Kidney capillary endothelial cell (primary cell): ENCODE measurements around the gene AIDA.
"Not testable (repeated sequence)": the region's sequence is repeated elsewhere in the genome, so short reads cannot be mapped to it uniquely, and the experiment has no call there.

ENCODE experiments used
- DNase-seq: peaks from one replicate; pipeline ENCODE4 v3.0.0-alpha.2; 2018; ENCODE audit warnings: low spot score

The AIDA gene

DNA sequence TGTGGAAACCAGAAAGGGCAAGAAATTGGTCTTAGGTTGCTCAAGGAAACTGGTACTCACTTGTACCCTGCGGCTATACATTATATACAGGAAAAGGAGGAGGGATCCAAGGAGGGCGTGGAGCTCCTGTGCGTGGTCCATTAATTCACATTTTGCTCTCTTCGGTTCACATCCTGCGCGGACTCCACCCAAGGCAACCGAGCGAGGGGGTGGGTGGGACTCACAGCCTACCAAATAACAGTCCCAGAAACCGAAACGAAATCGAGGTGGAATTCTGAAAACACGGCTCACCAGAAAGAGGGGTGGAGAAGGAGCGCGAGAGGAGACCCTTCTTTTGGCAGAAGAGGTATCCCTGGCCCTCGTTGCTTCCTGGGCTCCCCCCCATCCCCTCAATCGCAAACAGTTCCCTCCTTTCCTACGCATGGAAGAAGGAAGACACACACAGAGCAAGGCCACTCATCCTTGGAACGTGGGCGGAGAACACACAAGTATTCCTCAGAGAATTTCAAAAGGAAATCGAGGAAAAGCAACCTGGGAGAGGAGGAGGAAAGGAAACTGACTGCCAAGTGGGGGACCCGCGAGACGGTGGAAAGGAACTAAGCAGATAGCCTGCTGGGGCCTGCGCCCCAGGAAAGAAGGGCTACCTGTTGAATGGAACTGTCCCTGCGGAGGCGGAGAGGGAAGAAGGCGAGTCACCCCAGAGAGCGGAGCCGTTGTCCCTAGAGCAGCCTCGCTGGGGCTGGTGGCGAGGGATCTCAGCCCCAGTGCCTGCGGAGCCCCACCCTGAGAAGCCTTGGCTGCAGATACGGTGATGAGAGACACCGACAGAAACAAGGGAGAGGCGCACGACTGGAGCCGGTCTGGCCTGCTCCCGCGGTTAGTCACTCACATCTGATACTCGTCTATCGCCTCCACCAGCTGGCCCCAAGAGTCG is 705 bp downstream of the AIDA start:
- DNase-seq = peak; percentile 47

DNA sequence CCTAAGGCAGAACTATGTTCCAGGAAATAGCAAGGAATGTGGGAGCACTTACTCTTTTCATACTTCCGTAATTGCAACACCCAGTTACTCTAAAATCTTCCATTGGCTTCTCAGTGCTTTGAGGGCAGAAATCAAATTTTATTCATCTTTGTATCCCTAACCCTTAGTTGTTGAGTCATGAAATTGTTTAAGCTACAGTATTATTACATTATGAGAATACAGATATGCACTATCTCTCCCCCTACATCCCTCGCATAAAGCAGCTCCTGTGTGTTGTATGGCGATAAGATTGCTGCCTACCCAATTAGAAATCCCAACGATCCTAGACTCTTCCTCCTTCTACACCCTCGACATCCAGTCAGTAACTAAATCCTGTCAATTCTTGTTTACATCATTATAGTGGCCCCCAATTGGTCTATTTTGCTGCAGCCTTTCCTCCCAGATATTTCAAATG is 2.6 kb downstream of the AIDA start:
- no peak for DNase-seq

DNA sequence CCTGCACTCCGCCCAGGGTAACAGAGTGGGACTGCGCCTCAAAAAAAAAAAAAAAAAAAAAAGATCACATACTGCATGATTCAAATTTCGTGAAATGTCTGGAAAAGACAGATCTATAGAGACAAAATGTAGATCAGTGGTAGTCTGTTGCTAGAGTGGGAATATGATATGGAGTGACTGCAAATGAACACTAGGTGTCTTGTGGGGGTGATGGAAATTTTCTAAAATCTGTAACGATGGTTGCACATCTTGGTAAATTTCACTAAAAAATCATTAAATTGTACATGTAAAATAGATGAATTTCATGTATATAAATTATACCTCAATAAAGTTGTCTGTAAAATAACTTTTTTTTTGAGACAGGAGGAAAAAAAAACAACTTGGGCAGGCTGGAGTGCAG is 5.5 kb downstream of the AIDA start:
- no peak for DNase-seq

DNA sequence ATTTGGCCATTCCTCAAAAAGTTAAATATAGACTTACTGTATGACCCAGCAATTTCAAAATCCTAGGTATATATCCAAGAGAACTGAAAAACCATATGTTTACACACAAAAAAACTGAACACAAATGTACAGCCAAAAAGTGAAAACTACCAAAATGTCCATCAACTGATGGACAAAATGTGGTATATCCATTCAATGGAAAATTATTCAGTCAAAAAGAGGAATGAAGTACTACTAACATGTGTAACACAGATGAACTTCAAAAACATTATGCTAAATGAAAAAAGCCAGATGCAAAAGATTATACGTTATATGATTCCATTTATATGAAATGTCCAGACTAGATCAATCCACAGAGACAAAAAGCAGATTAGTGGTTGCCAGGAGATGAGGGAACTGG is 8.0 kb downstream of the AIDA start:
- no peak for DNase-seq

GRCh38 chr1:222702210-222702609 is 10.1 kb downstream of the AIDA start:
- DNase-seq = no peak

GRCh38 chr1:222697826-222698225 is 14.5 kb downstream of the AIDA start:
- no peak for DNase-seq

DNA sequence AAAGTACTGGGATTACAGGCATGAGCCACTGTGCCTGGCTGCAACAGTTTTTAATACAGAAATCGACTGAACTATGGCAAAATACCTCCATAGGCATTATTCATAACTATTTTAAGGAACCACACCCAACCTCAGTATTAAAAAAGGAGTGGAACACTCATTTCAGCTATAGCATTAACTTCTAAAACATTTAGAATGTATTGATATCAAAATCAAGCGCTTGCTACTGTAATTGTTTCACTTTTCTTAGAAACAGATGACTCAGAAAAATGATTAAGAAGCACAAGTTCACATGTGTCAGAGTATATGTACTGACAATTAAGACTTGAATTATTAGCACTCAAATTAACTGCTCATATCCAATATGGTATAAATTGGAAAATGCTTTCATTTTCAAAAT is 15.1 kb downstream of the AIDA start:
- DNase-seq = no peak

DNA sequence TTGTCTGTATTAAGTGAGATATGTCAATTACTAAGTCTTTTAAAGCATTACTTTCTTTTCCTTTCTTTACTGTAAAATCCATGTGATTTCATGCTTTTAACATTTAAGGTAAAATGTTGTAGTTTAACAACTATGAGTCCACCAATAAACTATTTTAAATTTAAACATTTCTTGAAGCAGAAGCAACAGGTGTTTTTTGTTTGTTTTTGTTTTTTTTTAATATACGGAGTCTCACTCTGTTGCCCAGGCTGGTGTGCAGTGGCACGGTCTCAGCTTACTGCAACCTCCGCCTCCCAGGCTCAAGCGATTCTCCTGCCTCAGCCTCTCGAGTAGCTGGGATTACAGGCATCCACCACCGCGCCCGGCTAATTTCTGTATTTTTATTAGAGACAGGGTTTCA is 15.6 kb downstream of the AIDA start:
- DNase-seq = no peak

- DNase-seq = no peak
These were observed 17.4 kb downstream of the AIDA start for GRCh38 chr1:222694927-222695326.

DNA sequence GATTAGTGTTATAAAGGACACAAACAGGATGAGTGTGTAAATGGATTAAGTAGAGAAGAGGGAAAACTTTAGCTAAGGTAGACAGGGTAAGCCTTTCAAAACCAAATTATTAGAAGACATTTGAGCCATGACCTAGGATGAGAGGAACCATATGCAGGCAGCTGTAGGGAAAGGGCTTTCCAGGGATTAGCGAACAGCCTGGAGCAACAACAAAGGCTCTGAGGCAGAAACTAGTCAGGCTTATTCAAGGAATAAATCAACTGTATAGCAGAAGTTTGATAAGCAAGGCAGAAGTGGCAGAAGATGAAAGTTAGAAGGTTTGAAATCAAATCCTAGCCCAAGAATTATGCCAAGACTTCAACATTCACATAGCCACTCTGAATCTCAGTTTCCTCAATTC is 21.3 kb downstream of the AIDA start:
- DNase-seq = no peak

DNA sequence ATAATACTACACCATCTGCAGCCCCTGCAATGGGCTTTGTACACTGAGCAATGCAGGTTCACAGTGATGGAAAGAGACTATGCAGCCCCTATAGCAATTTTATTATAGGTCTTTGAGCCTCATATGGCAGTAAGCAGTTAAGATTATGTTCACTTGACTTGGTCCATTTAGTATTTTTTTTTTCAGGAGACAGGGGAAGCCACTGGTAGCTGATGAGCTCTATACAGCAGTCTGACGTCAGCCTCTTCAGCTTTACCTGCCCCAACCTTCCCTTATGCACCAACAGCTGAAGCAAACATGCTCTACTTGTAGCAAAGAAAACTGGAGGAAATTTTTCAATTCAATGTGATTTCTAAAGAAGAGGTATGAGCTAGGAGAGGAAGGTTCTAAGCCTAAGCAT is 32.2 kb downstream of the AIDA start:
- DNase-seq = no peak

- no peak for DNase-seq
These were observed 42.2 kb downstream of the AIDA start for GRCh38 chr1:222670110-222670509.

DNA sequence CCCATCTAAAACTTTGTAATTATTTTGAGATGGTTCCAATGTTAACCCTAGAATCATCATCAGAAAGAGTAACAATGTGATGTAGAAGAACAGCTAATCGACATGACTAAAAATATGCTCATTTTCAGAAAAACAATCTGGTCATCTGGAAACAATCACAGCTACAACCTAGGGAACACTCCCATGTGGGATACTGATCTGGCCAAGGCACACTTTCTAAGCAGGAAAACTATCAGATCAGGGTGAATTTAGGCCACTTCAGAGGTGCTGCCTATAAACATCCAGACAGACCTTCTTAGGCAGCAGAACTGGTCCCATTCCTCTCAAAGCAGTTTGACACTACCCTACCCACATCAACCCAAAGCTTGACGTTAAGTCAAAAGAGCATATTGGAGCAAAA is 43.2 kb downstream of the AIDA start:
- DNase-seq = not testable (repeated sequence)

DNA sequence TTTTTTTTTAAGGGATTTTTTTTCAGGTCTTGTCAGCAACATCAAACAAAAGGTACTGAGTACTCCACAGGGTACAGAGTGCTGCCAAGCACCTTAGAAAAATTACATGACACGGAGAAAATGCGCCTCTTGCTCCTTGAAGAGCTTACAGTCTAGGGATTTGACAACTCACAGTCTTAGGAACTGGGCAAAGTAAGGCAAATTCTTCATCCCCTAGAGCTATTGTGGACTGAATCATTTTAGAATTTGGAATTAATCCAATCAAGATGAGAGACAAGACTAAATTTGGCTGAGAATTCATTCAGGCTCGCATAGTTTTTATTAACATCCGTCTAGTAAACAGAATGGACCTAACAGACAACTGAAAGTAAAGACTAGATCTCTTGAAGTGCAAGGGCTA is 44.1 kb downstream of the AIDA start:
- DNase-seq = not testable (repeated sequence)

DNA sequence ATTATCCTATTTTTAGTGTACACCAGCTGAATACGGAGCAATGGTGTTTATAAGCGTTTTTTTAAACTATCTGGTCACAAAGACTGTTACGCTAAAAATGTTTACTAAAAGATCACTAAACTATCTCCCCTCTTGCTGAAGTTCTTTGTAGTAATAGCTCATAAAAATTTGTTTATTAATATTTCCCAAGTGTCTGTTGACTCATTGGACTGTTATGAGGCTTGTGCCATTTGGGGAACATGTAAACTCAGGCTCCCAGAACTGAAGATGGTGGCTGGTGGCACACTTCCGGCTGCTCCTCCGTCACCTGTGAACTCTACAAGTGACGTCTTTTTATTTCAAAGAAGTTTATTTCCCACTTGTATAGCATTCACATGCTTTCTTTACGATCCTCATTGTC is 46.3 kb downstream of the AIDA start:
- no peak for DNase-seq

DNA sequence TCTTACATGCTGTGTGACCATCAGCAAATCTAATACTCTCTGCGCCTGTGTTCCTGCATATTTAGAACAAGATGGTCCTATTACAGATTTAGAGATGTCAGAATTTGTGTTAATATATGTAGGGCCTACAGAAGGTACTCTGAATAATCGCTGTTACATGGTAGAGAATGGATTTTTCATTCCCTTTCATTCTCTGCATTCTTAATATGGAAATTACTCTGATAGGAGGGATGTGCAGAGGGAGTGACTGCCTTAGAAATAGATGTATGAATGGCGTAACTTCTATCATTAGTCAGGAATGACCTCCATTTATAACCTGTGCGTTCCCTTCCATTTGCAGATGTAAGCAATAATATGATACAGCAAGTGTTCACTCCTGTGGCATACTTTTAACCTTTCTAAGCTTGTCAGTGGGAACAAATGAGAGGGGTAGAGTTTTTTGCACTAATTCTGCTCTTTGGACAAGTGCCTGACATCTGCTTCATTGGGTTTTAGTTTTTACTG is 48.8 kb downstream of the AIDA start:
- no peak for DNase-seq

- DNase-seq = no peak
These were observed 54.4 kb downstream of the AIDA start for GRCh38 chr1:222657899-222658298.

DNA sequence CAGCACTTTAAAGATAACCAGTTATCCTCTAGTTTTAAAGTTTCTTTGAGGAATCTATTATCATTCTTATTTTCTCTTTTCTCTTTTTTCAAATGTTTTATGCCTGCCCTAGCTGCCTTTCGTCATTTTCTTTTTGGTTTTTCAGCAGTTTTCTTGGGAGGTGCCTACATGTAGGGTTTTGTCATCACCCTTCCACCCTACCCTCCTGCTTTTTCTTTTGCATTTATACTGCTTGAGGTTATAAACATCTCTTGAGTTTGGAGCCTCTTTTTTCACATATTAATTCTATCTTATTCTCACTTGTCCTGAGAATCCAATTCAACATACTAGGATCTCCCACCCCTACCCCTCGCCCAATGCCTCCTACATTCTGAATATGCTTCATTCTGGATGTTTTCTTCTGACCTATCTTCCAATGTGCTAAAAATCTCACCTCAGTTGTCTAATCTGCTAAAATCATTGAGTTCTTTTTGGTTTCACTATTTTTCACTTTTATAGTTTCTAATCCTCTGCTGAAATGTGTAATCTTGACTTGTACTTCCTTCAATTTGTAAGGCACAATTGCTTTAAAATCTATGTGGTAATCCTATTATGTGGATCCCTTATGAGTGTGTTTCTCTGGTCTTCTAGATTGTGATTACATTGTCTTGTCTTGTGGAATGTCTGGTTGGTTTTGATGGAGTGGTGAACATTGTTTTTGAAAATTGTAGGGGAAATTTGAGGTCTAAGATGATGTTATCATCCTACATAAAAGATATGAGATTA is 55.7 kb downstream of the AIDA start:
- DNase-seq = no peak

GRCh38 chr1:222654849-222655248 is 57.4 kb downstream of the AIDA start:
- DNase-seq = no peak

DNA sequence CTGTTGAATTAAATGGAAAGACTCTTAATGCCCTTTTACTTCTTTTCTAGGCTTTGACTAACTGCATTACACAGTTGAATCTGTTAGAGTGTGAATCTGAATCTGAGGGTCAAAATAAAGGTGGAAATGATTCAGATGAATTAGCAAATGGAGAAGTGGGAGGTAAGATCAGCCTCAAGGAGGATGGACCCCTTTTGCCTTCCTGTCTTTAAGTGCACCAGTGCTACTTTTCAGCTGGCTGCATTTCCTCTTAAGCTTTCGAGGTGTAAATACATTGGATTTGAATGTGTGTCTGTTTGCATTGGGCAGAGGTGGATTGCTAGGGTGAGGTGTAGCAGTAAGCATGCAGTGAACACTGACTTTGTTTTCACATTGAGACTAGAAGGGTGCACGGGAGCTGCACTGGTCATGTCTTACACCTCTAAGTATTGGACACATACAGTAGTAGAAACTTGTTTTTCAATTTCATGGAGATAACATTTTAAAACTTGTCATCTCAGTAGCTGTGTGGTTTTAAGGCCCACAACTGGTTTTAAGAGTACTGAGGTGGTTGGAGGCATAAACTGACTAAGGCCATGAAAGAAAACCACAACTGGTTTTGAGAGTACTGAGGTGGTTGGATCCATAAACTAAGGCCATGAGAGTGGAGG is 59.0 kb downstream of the AIDA start:
- no peak for DNase-seq

- no peak for DNase-seq
These were observed 59.6 kb downstream of the AIDA start for GRCh38 chr1:222652676-222653075.

GRCh38 chr1:222644636-222644980 is 67.7 kb downstream of the AIDA start:
- DNase-seq = no peak
